Measurements from ENCODE around the gene HABP2.

HABP2 gene

DNA sequence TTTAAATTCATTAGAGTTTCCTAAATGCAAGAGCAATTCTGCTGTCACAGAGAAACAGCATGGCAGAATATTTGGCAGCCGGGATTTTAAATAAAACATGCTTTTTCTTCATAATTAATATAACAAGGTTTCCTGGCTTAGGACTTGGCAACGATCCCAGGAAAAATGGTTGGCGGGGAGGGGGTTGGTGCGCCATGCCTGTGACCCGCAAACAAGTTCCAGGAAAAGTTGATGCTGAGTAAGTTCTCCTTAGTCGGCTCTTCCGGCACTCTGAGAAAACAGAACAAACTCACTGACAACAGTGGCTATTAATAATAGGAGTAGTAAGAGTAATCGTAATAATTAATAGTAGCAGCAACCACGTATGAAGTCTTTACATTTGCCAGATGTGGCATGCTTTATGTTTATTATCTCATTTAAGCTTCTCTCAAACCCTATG lies 4.6 kb downstream of the HABP2 start:
- WGBS, 2 donors (ENCODE audit: extremely low coverage in 2 of 2, insufficient read length in 2 of 2, insufficient replicate concordance in 1 of 2), result no CpG with 5 or more reads among the region's 9 CpGs
- no peaks in the 10 kb centered on the region for H3K36me3 ChIP-seq (replicated peaks in 1 of 2; ENCODE audit: control insufficient read depth in 2 of 2, insufficient read depth in 2 of 2, low read length in 2 of 2)
- H3K4me1 ChIP-seq (ENCODE audit: control insufficient read depth in 2 of 2, insufficient read depth in 1 of 2, low read depth in 1 of 2, low read length in 2 of 2), result peaks cover 0 to 18% of the 10 kb centered on the region in 2 donors
- no peak overlapping the region for H2BK120ac ChIP-seq (ENCODE audit: low read depth, low read length)
- H3K27me3 ChIP-seq (ENCODE audit: control insufficient read depth in 3 of 3, insufficient read depth in 3 of 3, low read depth in 1 of 3, low read length in 3 of 3), result peaks cover 0 to 69% (median 0%) of the 10 kb centered on the region in 3 experiments
- no peak overlapping the region for H4K91ac ChIP-seq (ENCODE audit: low read depth, low read length, poor library complexity)
- H3K18ac ChIP-seq (ENCODE audit: low read length), result no peak overlapping the region
- no peak overlapping the region for H3K27ac ChIP-seq (replicated peaks; ENCODE audit: low read length)
- H3K4me3 ChIP-seq (ENCODE audit: low read length in 2 of 2), result no peak overlapping the region
- no peak overlapping the region for H2AK5ac ChIP-seq (ENCODE audit: low read depth, low read length)
- no peak for DNase-seq (ENCODE audit: low spot score)
- H2BK15ac ChIP-seq (ENCODE audit: low read length), result no peak overlapping the region
- no peak overlapping the region for H3K4me2 ChIP-seq (ENCODE audit: insufficient read depth, low read length, poor library complexity, severe bottlenecking)
- no peak overlapping the region for H3K14ac ChIP-seq (ENCODE audit: low read length)
- H4K8ac ChIP-seq (ENCODE audit: low read depth, low read length), result no peak overlapping the region
- no peak overlapping the region for H2AFZ ChIP-seq (ENCODE audit: low read length)
- H2BK12ac ChIP-seq (ENCODE audit: low read length), result no peak overlapping the region
- H3K23ac ChIP-seq (ENCODE audit: low read depth, low read length, poor library complexity), result no peak overlapping the region
- no peak overlapping the region for H2BK5ac ChIP-seq (ENCODE audit: low read length)
- H3K79me1 ChIP-seq (ENCODE audit: low read depth, low read length), result no peaks in the 10 kb centered on the region
- peaks cover 0 to 2% of the 10 kb centered on the region in 2 donors for H3K9me3 ChIP-seq (replicated peaks in 1 of 2; ENCODE audit: control insufficient read depth in 2 of 2, insufficient read depth in 1 of 2, low read depth in 1 of 2, low read length in 2 of 2)
- no peak overlapping the region for H3K4ac ChIP-seq (ENCODE audit: low read length)
- no peak overlapping the region for H3K9ac ChIP-seq (ENCODE audit: low read depth, low read length, poor library complexity)

DNA sequence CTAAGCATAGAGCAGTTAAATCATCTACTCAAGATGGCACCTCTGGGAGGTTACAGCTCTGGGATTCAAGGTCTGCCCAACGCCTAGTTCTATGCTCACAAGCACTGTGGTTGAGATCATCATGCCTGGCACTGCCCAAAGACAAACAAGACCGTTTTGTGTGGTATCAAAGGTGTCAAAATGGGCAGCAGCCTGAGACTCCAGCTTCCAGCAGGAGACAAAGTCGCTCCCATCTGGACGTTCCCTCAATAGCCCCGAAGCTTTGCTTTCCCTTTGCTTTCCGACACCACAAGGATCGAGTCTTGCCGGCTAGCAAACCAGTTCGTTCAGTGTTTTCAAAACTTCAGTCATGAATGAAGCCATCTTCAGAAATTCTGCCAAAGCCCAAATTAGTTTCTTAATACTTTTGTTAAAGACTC lies 5.1 kb downstream of the HABP2 start:
- H2BK12ac ChIP-seq (ENCODE audit: low read length), result no peak overlapping the region
- DNase-seq (ENCODE audit: low spot score), result no peak
- no peak overlapping the region for H2BK5ac ChIP-seq (ENCODE audit: low read length)
- H2BK15ac ChIP-seq (ENCODE audit: low read length), result no peak overlapping the region
- peaks cover 0 to 67% (median 0%) of the 10 kb centered on the region in 3 experiments for H3K27me3 ChIP-seq (ENCODE audit: control insufficient read depth in 3 of 3, insufficient read depth in 3 of 3, low read depth in 1 of 3, low read length in 3 of 3)
- H4K91ac ChIP-seq (ENCODE audit: low read depth, low read length, poor library complexity), result no peak overlapping the region
- no peak overlapping the region for H4K8ac ChIP-seq (ENCODE audit: low read depth, low read length)
- H3K18ac ChIP-seq (ENCODE audit: low read length), result peak overlapping the region; percentile 77
- no CpG with 5 or more reads among the region's 9 CpGs for WGBS, 2 donors (ENCODE audit: extremely low coverage in 2 of 2, insufficient read length in 2 of 2, insufficient replicate concordance in 1 of 2)
- no peak overlapping the region for H3K9ac ChIP-seq (ENCODE audit: low read depth, low read length, poor library complexity)
- H3K79me1 ChIP-seq (ENCODE audit: low read depth, low read length), result no peaks in the 10 kb centered on the region
- no peak overlapping the region for H3K4ac ChIP-seq (ENCODE audit: low read length)
- no peak overlapping the region for H3K14ac ChIP-seq (ENCODE audit: low read length)
- peaks cover 0 to 2% of the 10 kb centered on the region in 2 donors for H3K9me3 ChIP-seq (replicated peaks in 1 of 2; ENCODE audit: control insufficient read depth in 2 of 2, insufficient read depth in 1 of 2, low read depth in 1 of 2, low read length in 2 of 2)
- no peak overlapping the region for H3K4me3 ChIP-seq (ENCODE audit: low read length in 2 of 2)
- H3K23ac ChIP-seq (ENCODE audit: low read depth, low read length, poor library complexity), result no peak overlapping the region
- H2AK5ac ChIP-seq (ENCODE audit: low read depth, low read length), result no peak overlapping the region
- H3K4me1 ChIP-seq (ENCODE audit: control insufficient read depth in 2 of 2, insufficient read depth in 1 of 2, low read depth in 1 of 2, low read length in 2 of 2), result peaks cover 0 to 18% of the 10 kb centered on the region in 2 donors
- H3K27ac ChIP-seq (replicated peaks; ENCODE audit: low read length), result peak overlapping the region; percentile 11
- H3K4me2 ChIP-seq (ENCODE audit: insufficient read depth, low read length, poor library complexity, severe bottlenecking), result peak overlapping the region; percentile 48
- no peak overlapping the region for H2BK120ac ChIP-seq (ENCODE audit: low read depth, low read length)
- H2AFZ ChIP-seq (ENCODE audit: low read length), result peak overlapping the region; percentile 40
- H3K36me3 ChIP-seq (replicated peaks in 1 of 2; ENCODE audit: control insufficient read depth in 2 of 2, insufficient read depth in 2 of 2, low read length in 2 of 2), result no peaks in the 10 kb centered on the region

DNA sequence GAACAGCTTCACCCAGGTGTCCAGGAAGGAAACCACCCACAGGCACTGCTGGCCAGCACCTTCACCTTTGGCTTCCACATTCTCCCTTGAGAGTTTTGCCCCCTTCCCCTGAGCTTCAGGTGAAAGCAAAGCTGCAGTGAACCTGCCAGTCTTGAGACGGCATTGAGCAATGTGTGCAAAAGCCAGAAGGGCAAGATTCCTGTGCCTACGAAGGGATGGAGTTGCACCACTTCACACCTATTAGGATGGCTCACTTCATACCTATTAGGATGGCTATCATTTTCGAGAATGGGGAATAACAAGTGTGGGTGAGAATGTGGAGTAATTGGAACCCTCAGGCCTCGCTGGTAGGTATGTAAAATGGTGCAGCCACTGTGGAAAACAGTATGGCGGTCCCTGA lies 7.2 kb downstream of the HABP2 start:
- H3K4me1 ChIP-seq (ENCODE audit: control insufficient read depth in 2 of 2, insufficient read depth in 1 of 2, low read depth in 1 of 2, low read length in 2 of 2), result peaks cover 3 to 19% of the 10 kb centered on the region in 2 donors
- peak overlapping the region; percentile 22 for H3K14ac ChIP-seq (ENCODE audit: low read length)
- no peak overlapping the region for H4K91ac ChIP-seq (ENCODE audit: low read depth, low read length, poor library complexity)
- peak overlapping the region; percentile 54 for H3K18ac ChIP-seq (ENCODE audit: low read length)
- H2BK15ac ChIP-seq (ENCODE audit: low read length), result peak overlapping the region; percentile 31
- H3K4ac ChIP-seq (ENCODE audit: low read length), result peak overlapping the region; percentile 23
- H2AFZ ChIP-seq (ENCODE audit: low read length), result no peak overlapping the region
- H3K36me3 ChIP-seq (replicated peaks in 1 of 2; ENCODE audit: control insufficient read depth in 2 of 2, insufficient read depth in 2 of 2, low read length in 2 of 2), result no peaks in the 10 kb centered on the region
- H3K4me2 ChIP-seq (ENCODE audit: insufficient read depth, low read length, poor library complexity, severe bottlenecking), result no peak overlapping the region
- peak overlapping the region; percentile 44 for H2AK5ac ChIP-seq (ENCODE audit: low read depth, low read length)
- peak overlapping the region; percentile 22 for H2BK120ac ChIP-seq (ENCODE audit: low read depth, low read length)
- no peak for DNase-seq (ENCODE audit: low spot score)
- H3K27me3 ChIP-seq (ENCODE audit: control insufficient read depth in 3 of 3, insufficient read depth in 3 of 3, low read depth in 1 of 3, low read length in 3 of 3), result peaks cover 0 to 58% (median 0%) of the 10 kb centered on the region in 3 experiments
- no peak overlapping the region for H3K4me3 ChIP-seq (ENCODE audit: low read length in 2 of 2)
- no peak overlapping the region for H3K23ac ChIP-seq (ENCODE audit: low read depth, low read length, poor library complexity)
- peak overlapping the region; percentile 36 for H3K9ac ChIP-seq (ENCODE audit: low read depth, low read length, poor library complexity)
- H2BK5ac ChIP-seq (ENCODE audit: low read length), result no peak overlapping the region
- no peak overlapping the region for H4K8ac ChIP-seq (ENCODE audit: low read depth, low read length)
- H3K27ac ChIP-seq (replicated peaks; ENCODE audit: low read length), result no peak overlapping the region
- peaks cover 0 to 2% of the 10 kb centered on the region in 2 donors for H3K9me3 ChIP-seq (replicated peaks in 1 of 2; ENCODE audit: control insufficient read depth in 2 of 2, insufficient read depth in 1 of 2, low read depth in 1 of 2, low read length in 2 of 2)
- WGBS, 2 donors (ENCODE audit: extremely low coverage in 2 of 2, insufficient read length in 2 of 2, insufficient replicate concordance in 1 of 2), result no CpG with 5 or more reads among the region's 5 CpGs
- H3K79me1 ChIP-seq (ENCODE audit: low read depth, low read length), result no peaks in the 10 kb centered on the region
- H2BK12ac ChIP-seq (ENCODE audit: low read length), result peak overlapping the region; percentile 33

DNA sequence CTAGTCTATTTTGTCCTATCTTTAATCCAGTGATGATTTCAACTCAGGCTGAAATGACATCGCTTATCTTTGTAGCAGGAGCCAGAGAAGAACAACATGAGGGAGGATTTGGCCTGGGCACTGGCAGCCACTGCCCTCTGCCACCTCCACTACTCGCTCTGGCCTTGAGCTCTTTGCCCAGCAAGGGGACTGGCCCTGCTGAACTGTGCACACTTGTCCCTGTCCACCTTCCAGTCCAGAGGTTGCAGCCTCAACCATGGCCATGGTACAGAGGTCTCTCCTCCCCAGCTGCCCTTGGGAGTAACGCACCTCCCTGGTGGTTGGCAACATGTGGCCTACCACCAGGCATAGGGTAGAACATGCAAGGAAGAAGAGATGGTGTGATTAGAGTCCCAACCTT lies 8.4 kb downstream of the HABP2 start:
- H3K4ac ChIP-seq (ENCODE audit: low read length), result no peak overlapping the region
- no peak overlapping the region for H2BK12ac ChIP-seq (ENCODE audit: low read length)
- H2BK120ac ChIP-seq (ENCODE audit: low read depth, low read length), result no peak overlapping the region
- H3K9me3 ChIP-seq (replicated peaks in 1 of 2; ENCODE audit: control insufficient read depth in 2 of 2, insufficient read depth in 1 of 2, low read depth in 1 of 2, low read length in 2 of 2), result peaks cover 0 to 2% of the 10 kb centered on the region in 2 donors
- H3K9ac ChIP-seq (ENCODE audit: low read depth, low read length, poor library complexity), result no peak overlapping the region
- no peak for DNase-seq (ENCODE audit: low spot score)
- no CpG with 5 or more reads among the region's 3 CpGs for WGBS, 2 donors (ENCODE audit: extremely low coverage in 2 of 2, insufficient read length in 2 of 2, insufficient replicate concordance in 1 of 2)
- no peaks in the 10 kb centered on the region for H3K79me1 ChIP-seq (ENCODE audit: low read depth, low read length)
- H4K91ac ChIP-seq (ENCODE audit: low read depth, low read length, poor library complexity), result no peak overlapping the region
- no peak overlapping the region for H3K18ac ChIP-seq (ENCODE audit: low read length)
- no peak overlapping the region for H4K8ac ChIP-seq (ENCODE audit: low read depth, low read length)
- H2BK15ac ChIP-seq (ENCODE audit: low read length), result no peak overlapping the region
- H2AFZ ChIP-seq (ENCODE audit: low read length), result no peak overlapping the region
- H3K4me2 ChIP-seq (ENCODE audit: insufficient read depth, low read length, poor library complexity, severe bottlenecking), result no peak overlapping the region
- peaks cover 3 to 12% of the 10 kb centered on the region in 2 donors for H3K4me1 ChIP-seq (ENCODE audit: control insufficient read depth in 2 of 2, insufficient read depth in 1 of 2, low read depth in 1 of 2, low read length in 2 of 2)
- peak overlapping the region in 1 of 2 donors; percentile 19 for H3K4me3 ChIP-seq (ENCODE audit: low read length in 2 of 2)
- H2AK5ac ChIP-seq (ENCODE audit: low read depth, low read length), result no peak overlapping the region
- no peak overlapping the region for H3K14ac ChIP-seq (ENCODE audit: low read length)
- H3K36me3 ChIP-seq (replicated peaks in 1 of 2; ENCODE audit: control insufficient read depth in 2 of 2, insufficient read depth in 2 of 2, low read length in 2 of 2), result no peaks in the 10 kb centered on the region
- no peak overlapping the region for H2BK5ac ChIP-seq (ENCODE audit: low read length)
- no peak overlapping the region for H3K27ac ChIP-seq (replicated peaks; ENCODE audit: low read length)
- peaks cover 0 to 50% (median 0%) of the 10 kb centered on the region in 3 experiments for H3K27me3 ChIP-seq (ENCODE audit: control insufficient read depth in 3 of 3, insufficient read depth in 3 of 3, low read depth in 1 of 3, low read length in 3 of 3)
- H3K23ac ChIP-seq (ENCODE audit: low read depth, low read length, poor library complexity), result no peak overlapping the region
